ENCODE data around the gene HECTD2. TPM values are rescaled to one million over a fixed set of nuclear protein-coding genes. Genes with fewer than 3 reads are reported as not detected.
A peak's percentile ranks its signal among the peaks of the same experiment; 100 is the strongest.

Gene HECTD2
- total RNA-seq, 3 donors from 2014 or later: 4.9 to 15.9 (median 5.5) TPM

- ATAC-seq: no peak
- intact Hi-C loops (cut with DNase I, micrococcal nuclease): no loop called here
Measured at GRCh38 chr10:91513598-91514424, 103.7 kb downstream of the HECTD2 start.

GRCh38 chr10:91514787-91515186 is 104.6 kb downstream of the HECTD2 start:
- H3K4me3 ChIP-seq: no peak overlapping the region
- no peak for TF ChIP-seq CTCF (IDR thresholded peaks at IDR 0.05)
- DNase-seq (no peak), ATAC-seq (no peak)
- H3K36me3 ChIP-seq (ENCODE audit: low read depth): no peaks in the 10 kb centered on the region
- H3K4me1 ChIP-seq (ENCODE audit: low read depth): no peaks in the 10 kb centered on the region
- intact Hi-C loops (cut with DNase I, micrococcal nuclease): no loop called here
- no peaks in the 10 kb centered on the region for H3K9me3 ChIP-seq

More at GRCh38 chr10:91513598-91514424, 103.7 kb downstream of the HECTD2 start:
- no peak overlapping the region for H3K4me3 ChIP-seq
- TF ChIP-seq CTCF (IDR thresholded peaks at IDR 0.05): no peak
- no peaks in the 10 kb centered on the region for H3K4me1 ChIP-seq (ENCODE audit: low read depth)
- no peaks in the 10 kb centered on the region for H3K9me3 ChIP-seq
- no peak for DNase-seq
- no peaks in the 10 kb centered on the region for H3K36me3 ChIP-seq (ENCODE audit: low read depth)

- DNase-seq (no peak), ATAC-seq (no peak)
- no peak overlapping the region for H3K4me3 ChIP-seq
- H3K9me3 ChIP-seq: no peaks in the 10 kb centered on the region
- no peaks in the 10 kb centered on the region for H3K4me1 ChIP-seq (ENCODE audit: low read depth)
- no peak for TF ChIP-seq CTCF (IDR thresholded peaks at IDR 0.05)
- intact Hi-C loops (cut with DNase I, micrococcal nuclease): no loop called here
- no peaks in the 10 kb centered on the region for H3K36me3 ChIP-seq (ENCODE audit: low read depth)
Measured at GRCh38 chr10:91517394-91517793, 107.2 kb downstream of the HECTD2 start.

- no peaks in the 10 kb centered on the region for H3K4me1 ChIP-seq (ENCODE audit: low read depth)
- TF ChIP-seq CTCF (IDR thresholded peaks at IDR 0.05): no peak
- DNase-seq (no peak), ATAC-seq (no peak)
- intact Hi-C loops (cut with DNase I, micrococcal nuclease): no loop called here
- no peaks in the 10 kb centered on the region for H3K9me3 ChIP-seq
- H3K4me3 ChIP-seq: no peak overlapping the region
- no peaks in the 10 kb centered on the region for H3K36me3 ChIP-seq (ENCODE audit: low read depth)
Measured at GRCh38 chr10:91519899-91520514, 109.9 kb downstream of the HECTD2 start.

- peak in 2 of 3 donors; percentile 32 to 59 for DNase-seq
- TF ChIP-seq CTCF (IDR thresholded peaks at IDR 0.05): no peak
- Histone ChIP-seq H3K36me3 (ENCODE audit: low read depth) (no peaks in the 10 kb centered on the region), H3K9me3 (no peaks in the 10 kb centered on the region), H3K4me1 (ENCODE audit: low read depth) (no peaks in the 10 kb centered on the region), H3K4me3 (no peak overlapping the region)
- peak; percentile 47 for ATAC-seq
- intact Hi-C loops (cut with DNase I, micrococcal nuclease): no loop called here
Measured at GRCh38 chr10:91520661-91521060, 110.5 kb downstream of the HECTD2 start.
